Fibroblast of lung (primary cell): ENCODE data around the gene HENMT1. TPM values are rescaled to one million over a fixed set of nuclear protein-coding genes. Genes with fewer than 3 reads are reported as not detected.
"Not testable (repeated sequence)": the region's sequence is repeated elsewhere in the genome, so short reads cannot be mapped to it uniquely, and the experiment has no call there.

ENCODE experiments used
- DNase-seq, 2 donors: peaks; one replicate each; pipeline versions ENCODE4 v3.0.0 to v3.0.0-alpha.2; 2010; ENCODE audit warnings: low read depth in 2 of 2
- H2AFZ ChIP-seq: 2 replicates; pipeline ENCODE4 v1.5.1; 2012; ENCODE audit warnings: low read length, control low read depth, inconsistent platforms
- H3K27ac ChIP-seq: 2 replicates; pipeline ENCODE4 v1.5.1; 2011; ENCODE audit warnings: low read length, control low read depth; ENCODE audit not compliant: insufficient read depth
- H3K27me3 ChIP-seq: 2 replicates; pipeline ENCODE4 v1.5.1; 2011; ENCODE audit warnings: mild to moderate bottlenecking, low read length; ENCODE audit not compliant: control insufficient read depth, insufficient read depth
- H3K36me3 ChIP-seq: 2 replicates; pipeline ENCODE4 v1.5.1; 2011; ENCODE audit warnings: low read length; ENCODE audit not compliant: control insufficient read depth, insufficient read depth
- H3K4me1 ChIP-seq: 2 replicates; pipeline ENCODE4 v1.5.1; 2011; ENCODE audit warnings: low read length; ENCODE audit not compliant: control insufficient read depth, insufficient read depth; ENCODE audit errors: extremely low read depth
- H3K4me2 ChIP-seq: 2 replicates; pipeline ENCODE4 v1.5.1; 2011; ENCODE audit warnings: low read length, control low read depth; ENCODE audit not compliant: insufficient read depth; ENCODE audit errors: extremely low read depth
- H3K4me3 ChIP-seq, 4 experiments: fragments of 200-600 bp in 1 of 4; sonication (generic) in 1 of 4; replicated peaks in 1 of 4; 2 replicates each; pipeline ENCODE4 v1.5.1; 2011 to 2016; ENCODE audit warnings: low read length in 4 of 4, low read depth in 3 of 4, mild to moderate bottlenecking in 3 of 4, control low read depth in 2 of 4, inconsistent platforms in 1 of 4, mixed read lengths in 1 of 4; ENCODE audit not compliant: insufficient read depth in 1 of 4; ENCODE audit errors: control extremely low read depth in 1 of 4
- H3K79me2 ChIP-seq: 2 replicates; pipeline ENCODE4 v1.5.1; 2012; ENCODE audit warnings: mild to moderate bottlenecking, low read length, inconsistent platforms; ENCODE audit not compliant: control insufficient read depth, insufficient read depth
- H3K9ac ChIP-seq: 2 replicates; pipeline ENCODE4 v1.5.1; 2011; ENCODE audit warnings: mild to moderate bottlenecking, low read length, control low read depth; ENCODE audit not compliant: insufficient read depth
- H3K9me3 ChIP-seq: 2 replicates; pipeline ENCODE4 v1.5.1; 2012; ENCODE audit warnings: low read depth, low read length; ENCODE audit not compliant: control insufficient read depth, insufficient read depth
- H4K20me1 ChIP-seq: 2 replicates; pipeline ENCODE4 v1.5.1; 2011; ENCODE audit warnings: low read length; ENCODE audit not compliant: control insufficient read depth, insufficient read depth; ENCODE audit errors: extremely low read depth
- CTCF ChIP-seq, 2 donors: IDR thresholded peaks in 1 of 2; conservative IDR thresholded peaks in 1 of 2; 1 replicate in 1 of 2; 2 replicates in 1 of 2; pipeline ENCODE4 v1.5.1; 2011 to 2012; ENCODE audit warnings: low read length in 2 of 2, control low read depth in 1 of 2, inconsistent platforms in 1 of 2, low read depth in 1 of 2, mild to moderate bottlenecking in 1 of 2
- EZH2 ChIP-seq: IDR thresholded peaks from 2 replicates; pipeline ENCODE4 v1.5.1; 2012; ENCODE audit warnings: low read length, control low read depth, mild to moderate bottlenecking; ENCODE audit errors: missing control alignments
- polyA plus RNA-seq, 2 donors: library from polyadenylated mRNA; depleted of rRNA in 1 of 2; stranded (reverse) in 1 of 2; unstranded in 1 of 2; fragments of >200 nt; gene quantifications; 2 replicates each; pipeline ENCODE4 v1.2.1, GENCODE V29; 2011 to 2012; ENCODE audit warnings: missing spikeins in 1 of 2
- total RNA-seq: library from RNA; depleted of rRNA; stranded (reverse); fragments of >200 nt; gene quantifications from 2 replicates; pipeline ENCODE4 v1.2.1, GENCODE V29; 2014

HENMT1 gene
- total and polyA plus RNA-seq, 2 donors (not counting 1 experiment from before 2014, with no cell fraction given), result 3.0 to 5.3 TPM

GRCh38 chr1:108706643-108707042 lies 45.8 kb upstream of the HENMT1 start:
- Histone ChIP-seq H3K36me3 (no peaks in the 10 kb centered on the region), H3K27ac (no peak overlapping the region), H2AFZ (no peak overlapping the region), H3K4me3 (no peak overlapping the region), H3K9me3 (no peaks in the 10 kb centered on the region), H3K4me2 (no peak overlapping the region), H4K20me1 (no peaks in the 10 kb centered on the region), H3K9ac (no peak overlapping the region), H3K79me2 (no peaks in the 10 kb centered on the region), H3K4me1 (peaks cover 15% of the 10 kb centered on the region), H3K27me3 (no peaks in the 10 kb centered on the region)
- no peak for DNase-seq
- TF ChIP-seq EZH2, result no peak
- no peak for TF ChIP-seq CTCF (conservative IDR thresholded peaks at IDR 0.05 in 1 of 2, IDR thresholded peaks at IDR 0.05 in 1 of 2; ENCODE audit: low read depth in 1 of 2, low read length in 2 of 2)

DNA sequence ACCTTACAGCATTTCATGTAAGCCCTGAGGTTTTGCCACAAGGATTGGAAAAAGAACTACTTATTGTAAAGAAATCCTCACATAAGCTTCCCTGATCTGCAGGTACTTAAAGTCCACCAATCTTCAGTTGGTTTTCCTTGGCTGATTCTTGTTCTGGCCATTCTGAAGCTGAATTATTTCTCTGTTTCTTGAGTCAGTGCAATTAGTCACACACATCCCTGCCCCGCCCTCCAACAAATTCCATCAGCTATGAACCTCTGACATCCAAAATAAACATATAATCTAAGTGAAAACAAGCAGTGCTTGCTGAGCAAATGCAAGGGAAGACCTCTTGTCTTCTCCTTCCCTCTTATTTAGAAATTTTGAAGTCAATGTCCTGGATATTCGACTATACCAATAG lies 43.6 kb upstream of the HENMT1 start:
- H3K27me3 ChIP-seq, result no peaks in the 10 kb centered on the region
- no peak overlapping the region for H3K4me3 ChIP-seq
- H2AFZ ChIP-seq, result no peak overlapping the region
- TF ChIP-seq EZH2 (no peak), CTCF (conservative IDR thresholded peaks at IDR 0.05 in 1 of 2, IDR thresholded peaks at IDR 0.05 in 1 of 2; ENCODE audit: low read depth in 1 of 2, low read length in 2 of 2) (no peak)
- H3K36me3 ChIP-seq, result peaks cover 8% of the 10 kb centered on the region
- no peak overlapping the region for H3K9ac ChIP-seq
- peaks cover 15% of the 10 kb centered on the region for H3K4me1 ChIP-seq
- H3K4me2 ChIP-seq, result peak overlapping the region; percentile 86
- no peaks in the 10 kb centered on the region for H4K20me1 ChIP-seq
- peak; percentile 80 to 81 for DNase-seq
- peak overlapping the region; percentile 26 for H3K27ac ChIP-seq
- H3K79me2 ChIP-seq, result no peaks in the 10 kb centered on the region
- H3K9me3 ChIP-seq, result no peaks in the 10 kb centered on the region

- Histone ChIP-seq H4K20me1 (no peaks in the 10 kb centered on the region), H3K27me3 (no peaks in the 10 kb centered on the region), H3K4me2 (peak overlapping the region; percentile 86), H3K79me2 (no peaks in the 10 kb centered on the region), H3K4me1 (peaks cover 15% of the 10 kb centered on the region), H3K4me3 (no peak overlapping the region), H2AFZ (no peak overlapping the region), H3K9me3 (no peaks in the 10 kb centered on the region), H3K9ac (no peak overlapping the region), H3K27ac (peak overlapping the region; percentile 26), H3K36me3 (peaks cover 13% of the 10 kb centered on the region)
- no peak for DNase-seq
- TF ChIP-seq CTCF (conservative IDR thresholded peaks at IDR 0.05 in 1 of 2, IDR thresholded peaks at IDR 0.05 in 1 of 2; ENCODE audit: low read depth in 1 of 2, low read length in 2 of 2) (no peak), EZH2 (no peak)
Observed at GRCh38 chr1:108703939-108704338, 43.0 kb upstream of the HENMT1 start.

GRCh38 chr1:108702109-108702508 lies 41.2 kb upstream of the HENMT1 start:
- not testable (repeated sequence) for DNase-seq, H3K9me3 ChIP-seq, H2AFZ ChIP-seq, H3K27me3 ChIP-seq, H4K20me1 ChIP-seq, H3K4me2 ChIP-seq, H3K9ac ChIP-seq, H3K4me3 ChIP-seq, H3K27ac ChIP-seq, H3K79me2 ChIP-seq
- Histone ChIP-seq H3K36me3 (peaks cover 16% of the 10 kb centered on the region), H3K4me1 (peaks cover 15% of the 10 kb centered on the region)
